BE2C (cell line): Measurements from ENCODE around the gene ZNF100.
"Not testable (repeated sequence)": the region's sequence is repeated elsewhere in the genome, so short reads cannot be mapped to it uniquely, and the experiment has no call there.

Source experiments
- DNase-seq: peaks from one replicate; pipeline ENCODE4 v3.0.0-alpha.2; 2020
- H3K27me3 ChIP-seq: fragments of 250-450 bp; sonication (Bioruptor Pico); 2 replicates; pipeline ENCODE4 v1.5.1; 2020; ENCODE audit warnings: mild to moderate bottlenecking
- H3K36me3 ChIP-seq: fragments of 250-450 bp; sonication (Bioruptor Pico); 2 replicates; pipeline ENCODE4 v1.5.1; 2020; ENCODE audit warnings: mild to moderate bottlenecking
- H3K4me1 ChIP-seq: fragments of 250-450 bp; sonication (Bioruptor Pico); 2 replicates; pipeline ENCODE4 v1.5.1; 2020
- H3K4me3 ChIP-seq: 2 replicates; pipeline ENCODE4 v1.5.1; 2011; ENCODE audit warnings: low read depth, low read length
- H3K9me3 ChIP-seq: fragments of 250-450 bp; sonication (Bioruptor Pico); 2 replicates; pipeline ENCODE4 v1.5.1; 2020
- TF ChIP-seq, protein P1 (sequence below): IDR thresholded peaks from 2 replicates; pipeline ENCODE4 v1.5.1; 2012; ENCODE audit warnings: mild to moderate bottlenecking, low read depth, low read length

Gene ZNF100

DNA sequence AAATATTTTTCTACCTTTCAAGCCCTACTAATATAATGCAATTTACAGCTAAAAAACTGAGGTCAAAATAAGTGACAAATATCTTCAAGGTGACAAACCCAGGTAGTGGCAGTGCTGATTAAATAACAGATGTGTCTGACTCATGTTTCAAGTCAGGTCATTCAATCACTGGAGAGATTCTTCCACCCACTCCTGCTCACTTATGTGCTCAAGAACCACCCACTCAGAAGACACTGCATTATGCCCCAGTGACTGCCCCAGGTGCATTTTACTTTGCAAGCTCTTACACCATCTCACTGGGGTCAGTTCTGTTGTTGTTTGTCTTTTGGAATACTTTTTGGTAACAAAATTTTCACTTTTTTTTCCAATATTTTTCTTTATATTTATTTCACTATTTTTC, 2.2 kb downstream of the ZNF100 start:
- Histone ChIP-seq H3K36me3 (peaks cover 46% of the 10 kb centered on the region), H3K9me3 (no peaks in the 10 kb centered on the region), H3K4me3 (no peak overlapping the region), H3K4me1 (no peaks in the 10 kb centered on the region), H3K27me3 (no peaks in the 10 kb centered on the region)
- TF ChIP-seq, protein P1, sequence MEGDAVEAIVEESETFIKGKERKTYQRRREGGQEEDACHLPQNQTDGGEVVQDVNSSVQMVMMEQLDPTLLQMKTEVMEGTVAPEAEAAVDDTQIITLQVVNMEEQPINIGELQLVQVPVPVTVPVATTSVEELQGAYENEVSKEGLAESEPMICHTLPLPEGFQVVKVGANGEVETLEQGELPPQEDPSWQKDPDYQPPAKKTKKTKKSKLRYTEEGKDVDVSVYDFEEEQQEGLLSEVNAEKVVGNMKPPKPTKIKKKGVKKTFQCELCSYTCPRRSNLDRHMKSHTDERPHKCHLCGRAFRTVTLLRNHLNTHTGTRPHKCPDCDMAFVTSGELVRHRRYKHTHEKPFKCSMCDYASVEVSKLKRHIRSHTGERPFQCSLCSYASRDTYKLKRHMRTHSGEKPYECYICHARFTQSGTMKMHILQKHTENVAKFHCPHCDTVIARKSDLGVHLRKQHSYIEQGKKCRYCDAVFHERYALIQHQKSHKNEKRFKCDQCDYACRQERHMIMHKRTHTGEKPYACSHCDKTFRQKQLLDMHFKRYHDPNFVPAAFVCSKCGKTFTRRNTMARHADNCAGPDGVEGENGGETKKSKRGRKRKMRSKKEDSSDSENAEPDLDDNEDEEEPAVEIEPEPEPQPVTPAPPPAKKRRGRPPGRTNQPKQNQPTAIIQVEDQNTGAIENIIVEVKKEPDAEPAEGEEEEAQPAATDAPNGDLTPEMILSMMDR: no peak
- no peak for DNase-seq

DNA sequence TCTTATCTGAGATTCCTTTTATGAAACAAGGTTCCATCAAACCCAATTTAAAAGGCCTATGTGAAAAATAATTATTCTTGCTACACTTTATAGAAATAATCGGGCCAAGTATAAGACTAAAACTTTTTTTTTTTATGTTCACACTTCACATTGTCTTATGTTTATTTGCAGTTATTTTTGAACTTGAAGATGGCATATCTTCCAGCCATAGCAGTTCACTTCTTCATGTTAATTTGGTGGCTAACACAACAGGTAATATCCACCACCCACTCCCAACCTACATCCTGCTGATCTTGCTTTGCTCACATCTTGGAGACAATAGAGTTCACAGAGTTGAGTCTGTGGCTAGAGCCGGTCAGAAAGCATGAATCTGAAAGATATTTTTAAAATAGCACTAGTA, 5.8 kb downstream of the ZNF100 start:
- DNase-seq, H3K4me1 ChIP-seq, H3K27me3 ChIP-seq, H3K9me3 ChIP-seq, H3K4me3 ChIP-seq: not testable (repeated sequence)
- H3K36me3 ChIP-seq: peaks cover 68% of the 10 kb centered on the region

DNA sequence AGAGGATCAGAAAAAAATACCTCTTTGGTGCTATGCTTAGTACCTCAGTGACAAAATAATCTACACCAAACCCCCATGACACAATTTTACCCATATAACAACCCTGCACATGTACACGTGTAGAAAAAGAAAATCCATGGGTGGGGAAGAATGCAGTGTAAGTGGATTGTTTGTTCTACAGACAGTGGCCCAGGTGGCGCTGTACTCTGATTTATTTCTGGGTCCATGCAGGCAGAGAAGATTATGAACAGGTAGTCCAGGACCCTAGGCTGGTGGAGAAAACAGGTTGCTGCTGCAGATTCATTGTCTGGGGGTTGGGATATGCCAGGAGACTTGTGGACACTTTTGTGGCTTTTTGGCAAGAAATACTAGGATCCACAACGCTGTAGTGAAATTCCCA, 9.1 kb downstream of the ZNF100 start:
- no peaks in the 10 kb centered on the region for H3K27me3 ChIP-seq
- TF ChIP-seq, protein P1: no peak
- no peaks in the 10 kb centered on the region for H3K4me1 ChIP-seq
- H3K4me3 ChIP-seq: no peak overlapping the region
- DNase-seq: no peak
- peaks cover 67% of the 10 kb centered on the region for H3K36me3 ChIP-seq
- H3K9me3 ChIP-seq: peaks cover 5% of the 10 kb centered on the region; the same call in 1 of the 2 replicates

GRCh38 chr19:21755555-21755954, 11.8 kb downstream of the ZNF100 start:
- H3K4me3 ChIP-seq, DNase-seq, H3K27me3 ChIP-seq, H3K9me3 ChIP-seq, H3K4me1 ChIP-seq: not testable (repeated sequence)
- H3K36me3 ChIP-seq: peaks cover 54% of the 10 kb centered on the region

DNA sequence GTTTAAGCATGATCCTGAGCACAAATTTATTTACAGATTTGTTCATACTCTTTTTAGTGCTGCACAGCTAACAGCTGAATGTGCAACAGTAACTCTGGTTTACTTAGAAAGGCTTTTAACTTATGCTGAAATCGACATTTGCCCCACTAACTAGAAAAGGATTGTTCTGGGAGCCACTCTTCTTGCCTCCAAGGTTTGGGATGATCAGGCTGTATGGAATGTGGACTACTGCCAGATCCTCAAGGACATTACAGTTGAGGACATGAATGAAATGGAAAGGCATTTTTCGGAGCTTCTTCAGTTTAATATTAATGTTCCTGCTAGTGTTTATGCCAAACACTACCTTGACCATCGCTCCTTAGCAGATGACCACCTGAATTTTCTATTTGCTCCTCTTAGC, 16.0 kb downstream of the ZNF100 start:
- DNase-seq: no peak
- TF ChIP-seq, protein P1: no peak
- peaks cover 38% of the 10 kb centered on the region for H3K36me3 ChIP-seq

DNA sequence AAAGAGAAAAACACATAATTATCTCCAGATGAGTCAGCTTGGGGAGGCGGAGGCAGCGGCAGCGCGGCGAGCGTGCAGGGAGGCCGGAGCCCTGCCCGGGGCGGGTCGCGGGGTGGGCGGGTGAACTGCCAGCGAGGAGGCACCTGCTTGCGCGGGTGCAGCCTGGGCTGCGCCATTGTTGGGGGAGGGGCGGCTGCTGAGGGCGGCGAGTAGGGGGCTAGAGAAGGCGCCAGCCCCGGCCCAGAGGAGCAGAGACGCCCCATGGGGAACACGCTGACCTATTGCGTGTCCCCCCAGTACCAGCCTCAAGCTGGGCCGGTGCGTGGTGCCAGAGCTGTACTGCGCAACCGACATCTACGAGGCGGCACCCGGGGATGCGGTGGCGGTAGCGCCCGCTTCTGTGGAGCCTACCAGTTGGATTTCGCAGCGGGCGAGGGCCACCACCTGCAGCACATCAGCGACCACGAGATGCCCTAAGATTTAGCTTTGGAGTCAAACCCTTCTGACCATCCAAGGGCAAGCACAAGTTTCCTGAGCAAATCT, 16.7 kb downstream of the ZNF100 start:
- no peaks in the 10 kb centered on the region for H3K27me3 ChIP-seq
- TF ChIP-seq, protein P1: no peak
- peaks cover 4% of the 10 kb centered on the region; the same call in 1 of the 2 replicates for H3K9me3 ChIP-seq
- no peaks in the 10 kb centered on the region for H3K4me1 ChIP-seq
- H3K36me3 ChIP-seq: peaks cover 32% of the 10 kb centered on the region
- DNase-seq: no peak
- no peak overlapping the region for H3K4me3 ChIP-seq

More for the DNA sequence above, 16.0 kb downstream of the ZNF100 start:
- Histone ChIP-seq H3K27me3 (no peaks in the 10 kb centered on the region), H3K4me1 (no peaks in the 10 kb centered on the region), H3K4me3 (no peak overlapping the region), H3K9me3 (peaks cover 5% of the 10 kb centered on the region; the same call in 1 of the 2 replicates)

DNA sequence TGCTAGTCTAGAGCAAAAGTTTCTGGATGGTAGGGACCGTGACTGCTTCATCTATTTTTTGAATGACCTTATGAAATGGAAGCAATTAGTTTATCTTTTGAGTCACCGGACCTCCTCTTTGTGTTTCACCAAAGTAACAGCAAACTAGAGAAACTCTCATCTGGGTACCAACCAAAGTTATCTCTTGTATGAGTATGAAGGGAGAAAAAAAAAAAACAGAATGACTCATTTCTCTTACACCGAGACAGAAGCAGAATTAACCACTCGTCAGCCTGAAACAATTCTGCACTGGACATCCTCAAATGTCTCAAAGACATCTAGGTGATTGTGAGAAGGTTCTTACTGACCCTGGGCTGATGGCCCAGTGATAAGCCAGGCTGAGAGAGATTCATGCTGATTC, 18.3 kb downstream of the ZNF100 start:
- Histone ChIP-seq H3K36me3 (peaks cover 26% of the 10 kb centered on the region), H3K27me3 (no peaks in the 10 kb centered on the region)
- no peak for DNase-seq

More for the DNA sequence above, 18.3 kb downstream of the ZNF100 start:
- Histone ChIP-seq H3K4me1 (no peaks in the 10 kb centered on the region), H3K4me3 (no peak overlapping the region), H3K9me3 (no peaks in the 10 kb centered on the region)
- TF ChIP-seq, protein P1: no peak
